22Rv1 (cell line): ENCODE results near the gene KRTAP12-3.
"Not testable (repeated sequence)": the region's sequence is repeated elsewhere in the genome, so short reads cannot be mapped to it uniquely, and the experiment has no call there.

ENCODE experiments used
- H3K27ac ChIP-seq: fragments of 450-650 bp; 2 replicates; pipeline ENCODE4 v1.5.1; 2017
- CTCF ChIP-seq: fragments of 450-650 bp; IDR thresholded peaks from 2 replicates; pipeline ENCODE4 v1.5.1; 2017; ENCODE audit warnings: mild to moderate bottlenecking
- ZFX ChIP-seq: fragments of 450-650 bp; IDR thresholded peaks from 2 replicates; pipeline ENCODE4 v1.6.1; 2017; ENCODE audit warnings: antibody characterized with exemption, borderline replicate concordance

Gene KRTAP12-3

GRCh38 chr21:44657635-44658540, at the start of gene KRTAP12-3:
TSS of gene KRTAP12-3 (plus strand) at chr21:44657932. CDS start at chr21:44657980, 48 bp downstream.
- no peak for TF ChIP-seq CTCF
- no peak for TF ChIP-seq ZFX
- no peak within 1 kb of the TSS for H3K27ac ChIP-seq

- TF ChIP-seq CTCF (no peak), ZFX (no peak)
- H3K27ac ChIP-seq, result no peak overlapping the region
These were observed 48.5 kb upstream of the KRTAP12-3 start for GRCh38 chr21:44609193-44609592.

- not testable (repeated sequence) for H3K27ac ChIP-seq
These were observed 47.4 kb upstream of the KRTAP12-3 start for GRCh38 chr21:44610157-44610843.

- TF ChIP-seq ZFX (no peak), CTCF (no peak)
- H3K27ac ChIP-seq, result no peak overlapping the region
These were observed 46.2 kb upstream of the KRTAP12-3 start for GRCh38 chr21:44611551-44611950.

GRCh38 chr21:44612029-44612486, 45.7 kb upstream of the KRTAP12-3 start, which contains the start of gene KRTAP10-8:
TSS of gene KRTAP10-8 (plus strand) at chr21:44612079. CDS start at chr21:44612101, 22 bp downstream.
- H3K27ac ChIP-seq, result no peak within 1 kb of the TSS
- TF ChIP-seq ZFX, result no peak
- no peak for TF ChIP-seq CTCF

- H3K27ac ChIP-seq, result no peak overlapping the region
- TF ChIP-seq CTCF, result no peak
- TF ChIP-seq ZFX, result no peak
These were observed 45.0 kb upstream of the KRTAP12-3 start for GRCh38 chr21:44612669-44613229.

GRCh38 chr21:44613386-44614155, 44.2 kb upstream of the KRTAP12-3 start:
- no peak for TF ChIP-seq CTCF
- no peak for TF ChIP-seq ZFX
- H3K27ac ChIP-seq, result no peak overlapping the region
